HG03575 (cell line): ENCODE data around the gene PDE6G.

Source experiments
- ATAC-seq: cut with Tn5 transposase; IDR thresholded peaks from one replicate; pipeline ENCODE4 v1.9.1; 2021; ENCODE audit not compliant: unreplicated experiment, insufficient number of reproducible peaks, low FRiP score; ENCODE audit errors: extremely low read depth

PDE6G gene

GRCh38 chr17:81608082-81608481, 48.3 kb downstream of the PDE6G start:
- ATAC-seq = no peak

- no peak for ATAC-seq
Measured at GRCh38 chr17:81607431-81607830, 48.9 kb downstream of the PDE6G start.

- ATAC-seq = no peak
Measured at GRCh38 chr17:81603846-81604610, 52.3 kb downstream of the PDE6G start.

GRCh38 chr17:81601525-81602120, 54.7 kb downstream of the PDE6G start:
- ATAC-seq = no peak
